ENCODE data around the gene PRKCSH. TPM values are rescaled to one million over a fixed set of nuclear protein-coding genes. Genes with fewer than 3 reads are reported as not detected.

The PRKCSH gene
- total RNA-seq, 1 donor from 2014 or later = 396 TPM

- Mint-ChIP-seq H3K27ac (no peak overlapping the region), H3K9me3 (no peaks in the 10 kb centered on the region), H3K36me3 (peaks cover 18% of the 10 kb centered on the region), H3K4me3 (no peak overlapping the region), H3K4me1 (no peaks in the 10 kb centered on the region), H3K27me3 (ENCODE audit: low read depth) (no peaks in the 10 kb centered on the region)
- no peak for DNase-seq (ENCODE audit: low spot score in 2 of 2, unreplicated experiment in 2 of 2)
- TF ChIP-seq CTCF (IDR thresholded peaks at IDR 0.05; ENCODE audit: unreplicated experiment) = no peak
Measured at GRCh38 chr19:11495885-11496284, 60.5 kb downstream of the PRKCSH start.

- peak in 1 of 2 experiments; percentile 67 for DNase-seq (ENCODE audit: low spot score in 2 of 2, unreplicated experiment in 2 of 2)
- Mint-ChIP-seq H3K9me3 (no peaks in the 10 kb centered on the region), H3K4me3 (no peak overlapping the region), H3K4me1 (no peaks in the 10 kb centered on the region), H3K27me3 (ENCODE audit: low read depth) (no peaks in the 10 kb centered on the region), H3K27ac (no peak overlapping the region), H3K36me3 (peaks cover 18% of the 10 kb centered on the region)
- peak; percentile 63 for TF ChIP-seq CTCF (IDR thresholded peaks at IDR 0.05; ENCODE audit: unreplicated experiment)
Measured at GRCh38 chr19:11496391-11497163, 61.1 kb downstream of the PRKCSH start.

- Mint-ChIP-seq H3K4me3 (no peak overlapping the region), H3K36me3 (peaks cover 13% of the 10 kb centered on the region), H3K27ac (no peak overlapping the region), H3K4me1 (peaks cover under 1% of the 10 kb centered on the region), H3K9me3 (no peaks in the 10 kb centered on the region), H3K27me3 (ENCODE audit: low read depth) (no peaks in the 10 kb centered on the region)
- no peak for DNase-seq (ENCODE audit: low spot score in 2 of 2, unreplicated experiment in 2 of 2)
- TF ChIP-seq CTCF (IDR thresholded peaks at IDR 0.05; ENCODE audit: unreplicated experiment) = no peak
Measured at GRCh38 chr19:11499220-11499726, 63.8 kb downstream of the PRKCSH start.

- Mint-ChIP-seq H3K27ac (no peak overlapping the region), H3K9me3 (no peaks in the 10 kb centered on the region), H3K4me3 (no peak overlapping the region), H3K4me1 (peaks cover 7% of the 10 kb centered on the region), H3K27me3 (ENCODE audit: low read depth) (no peaks in the 10 kb centered on the region), H3K36me3 (peaks cover 13% of the 10 kb centered on the region)
- no peak for TF ChIP-seq CTCF (IDR thresholded peaks at IDR 0.05; ENCODE audit: unreplicated experiment)
- DNase-seq (ENCODE audit: low spot score in 2 of 2, unreplicated experiment in 2 of 2) = no peak
Measured at GRCh38 chr19:11499890-11500420, 64.5 kb downstream of the PRKCSH start.

Small RNA genes lying within 50 kb of the gene (microRNA-seq; reads per million reads assigned to microRNA genes)
- gene MIR7974 = not detected

Other genes with a start within 250 kb of the PRKCSH start
- 84.3 to 85.3 TPM (median 84.7 TPM) in 3 replicates for gene KANK2, start 238.1 kb upstream of the PRKCSH start, total RNA-seq
- gene ANGPTL8, start 196.0 kb upstream of the PRKCSH start, total RNA-seq = 0.25 to 0.84 TPM (median 0.29 TPM) in 3 replicates
- 64.0 to 66.4 TPM (median 65.1 TPM) in 3 replicates for gene DOCK6, start 173.1 kb upstream of the PRKCSH start, total RNA-seq
- gene TSPAN16, start 139.5 kb upstream of the PRKCSH start, total RNA-seq = not detected in 3 replicates
- 26.3 to 28.4 TPM (median 27.3 TPM) in 3 replicates for gene RAB3D, start 96.0 kb upstream of the PRKCSH start, total RNA-seq
- gene TMEM205, start 89.4 kb upstream of the PRKCSH start, total RNA-seq = 56.8 to 61.4 TPM (median 57.2 TPM) in 3 replicates
- gene CCDC159, start 89.1 kb upstream of the PRKCSH start, total RNA-seq = 29.6 to 34.9 TPM (median 34.2 TPM) in 3 replicates
- gene PLPPR2, start 80.2 kb upstream of the PRKCSH start, total RNA-seq = 18.9 to 21.4 TPM (median 20.4 TPM) in 3 replicates
- 2.7 to 2.9 TPM (median 2.8 TPM) in 3 replicates for gene SWSAP1, start 61.0 kb upstream of the PRKCSH start, total RNA-seq
- 23.5 to 24.5 TPM (median 24.3 TPM) in 3 replicates for gene EPOR, start 51.3 kb upstream of the PRKCSH start, total RNA-seq
- 80.8 to 84.8 TPM (median 82.6 TPM) in 3 replicates for gene RGL3, start 16.3 kb upstream of the PRKCSH start, total RNA-seq
- 0.95 to 1.7 TPM (median 1.4 TPM) in 3 replicates for gene ODAD3, start 514 bp upstream of the PRKCSH start, total RNA-seq
- gene ELAVL3, start 45.4 kb downstream of the PRKCSH start, total RNA-seq = 0.07 to 0.63 TPM in 2 of 3 replicates, not detected in the other
- 13.9 to 16.5 TPM (median 15.4 TPM) in 3 replicates for gene ZNF653, start 70.2 kb downstream of the PRKCSH start, total RNA-seq
- gene ECSIT, start 93.5 kb downstream of the PRKCSH start, total RNA-seq = 32.1 to 34.4 TPM (median 32.2 TPM) in 3 replicates
- gene CNN1, start 103.2 kb downstream of the PRKCSH start, total RNA-seq = 27.7 to 30.1 TPM (median 29.6 TPM) in 3 replicates
- 41.3 to 47.1 TPM (median 46.0 TPM) in 3 replicates for gene ELOF1, start 123.6 kb downstream of the PRKCSH start, total RNA-seq
- 3.9 to 4.2 TPM (median 3.9 TPM) in 3 replicates for gene ACP5, start 142.0 kb downstream of the PRKCSH start, total RNA-seq
- gene ZNF627, start 161.8 kb downstream of the PRKCSH start, total RNA-seq = 28.6 to 29.9 TPM (median 29.8 TPM) in 3 replicates

All from mesothelial cell of epicardium (in vitro differentiated cells).